Prostate gland (tissue), 2 donors: ENCODE measurements around the gene MIA. TPM values are rescaled to one million over a fixed set of nuclear protein-coding genes. Genes with fewer than 3 reads are reported as not detected.
"Not testable (repeated sequence)": the region's sequence is repeated elsewhere in the genome, so short reads cannot be mapped to it uniquely, and the experiment has no call there.

Experiments
- DNase-seq: peaks from one replicate; pipeline ENCODE4 v3.0.0-alpha.2; 2019; ENCODE audit warnings: low spot score
- H3K27ac ChIP-seq, 2 donors: fragments of 200-600 bp; sonication (generic); 2 replicates each; pipeline ENCODE4 v1.5.1; 2017 to 2019
- H3K27me3 ChIP-seq: fragments of 200-600 bp; sonication (generic); replicated peaks from 2 replicates; pipeline ENCODE4 v1.5.1; 2019; ENCODE audit not compliant: insufficient read depth
- H3K36me3 ChIP-seq, 2 donors: fragments of 200-600 bp; sonication (generic); 1 replicate in 1 of 2; 2 replicates in 1 of 2; pipeline versions ENCODE4 v1.5.1 to v1.8.1; 2017 to 2019
- H3K4me1 ChIP-seq: fragments of 200-600 bp; sonication (generic); replicated peaks from 2 replicates; pipeline ENCODE4 v1.5.1; 2019
- H3K4me3 ChIP-seq, 2 donors: fragments of 200-600 bp; sonication (generic); 2 replicates each; pipeline ENCODE4 v1.5.1; 2017 to 2019
- H3K9me3 ChIP-seq: fragments of 200-600 bp; sonication (generic); 2 replicates; pipeline ENCODE4 v1.5.1; 2017
- CTCF ChIP-seq, 4 experiments: fragments of 200-600 bp in 2 of 4; fragments of 450-650 bp in 2 of 4; sonication (generic) in 2 of 4; IDR thresholded peaks; 1 replicate in 3 of 4; 2 replicates in 1 of 4; pipeline ENCODE4 v1.5.1; 2016 to 2019; ENCODE audit warnings: antibody characterized with exemption in 4 of 4, mild to moderate bottlenecking in 2 of 4, moderate library complexity in 2 of 4
- POLR2A ChIP-seq: fragments of 450-650 bp; IDR thresholded peaks from one replicate; pipeline ENCODE4 v1.6.1; 2016; ENCODE audit warnings: antibody characterized with exemption, mild to moderate bottlenecking
- POLR2AphosphoS5 ChIP-seq: sonication (generic); formaldehyde crosslinking; IDR thresholded peaks from one replicate; pipeline ENCODE4 v1.6.1; 2017; ENCODE audit warnings: antibody characterized with exemption
- WGBS: methylation state at CpG from one replicate; pipeline ENCODE4 v1.1.5; 2018; 5-methylcytosine and 5-hydroxymethylcytosine counted together
- intact Hi-C: fragments of 100-400 bp; cut with DNase I; formaldehyde crosslinking; loops from one replicate; pipeline ENCODE4 v1.14.2; 2022
- total RNA-seq, 2 donors: library from RNA; depleted of rRNA; stranded (reverse); fragments of >200 nt; gene quantifications; one replicate each; pipeline ENCODE4 v1.1.0, GENCODE V29; 2016

MIA gene
- total RNA-seq, 2 donors from 2014 or later, result 2.7 to 5.0 TPM

GRCh38 chr19:40778706-40779284 is 3.5 kb downstream of the MIA start:
- WGBS, result 10% methylated on average over 7 of the region's 7 CpGs
- intact Hi-C loops, result no loop called here
- TF ChIP-seq POLR2A, result no peak
- H3K4me3 ChIP-seq, result peak overlapping the region; percentile 74 to 79
- H3K9me3 ChIP-seq, result no peaks in the 10 kb centered on the region
- peak overlapping the region; percentile 96 to 98 for H3K27ac ChIP-seq
- H3K36me3 ChIP-seq, result no peaks in the 10 kb centered on the region
- H3K4me1 ChIP-seq, result no peaks in the 10 kb centered on the region
- no peaks in the 10 kb centered on the region for H3K27me3 ChIP-seq
- DNase-seq, result no peak

- no peaks in the 10 kb centered on the region for H3K4me1 ChIP-seq
- intact Hi-C loops, result no loop called here
- DNase-seq, result no peak
- no peaks in the 10 kb centered on the region for H3K27me3 ChIP-seq
- no peaks in the 10 kb centered on the region for H3K9me3 ChIP-seq
- H3K4me3 ChIP-seq, result no peak overlapping the region
- 97% methylated on average over 5 of the region's 5 CpGs for WGBS
- no peak for TF ChIP-seq CTCF (IDR thresholded peaks at IDR 0.05)
- no peak for TF ChIP-seq POLR2A
- TF ChIP-seq POLR2AphosphoS5, result no peak
- no peaks in the 10 kb centered on the region for H3K36me3 ChIP-seq
- no peak overlapping the region for H3K27ac ChIP-seq
Observed at GRCh38 chr19:40780582-40780981, 5.3 kb downstream of the MIA start.

GRCh38 chr19:40781140-40781539 is 5.8 kb downstream of the MIA start:
- intact Hi-C loops, result no loop called here
- TF ChIP-seq POLR2A (no peak), CTCF (IDR thresholded peaks at IDR 0.05) (no peak), POLR2AphosphoS5 (no peak)
- Histone ChIP-seq H3K27ac (no peak overlapping the region), H3K27me3 (no peaks in the 10 kb centered on the region), H3K4me1 (no peaks in the 10 kb centered on the region), H3K4me3 (no peak overlapping the region), H3K36me3 (no peaks in the 10 kb centered on the region), H3K9me3 (no peaks in the 10 kb centered on the region)
- 95% methylated on average over 7 of the region's 7 CpGs for WGBS
- DNase-seq, result no peak

GRCh38 chr19:40783711-40784110 is 8.4 kb downstream of the MIA start:
- Histone ChIP-seq H3K4me3 (no peak overlapping the region), H3K9me3 (no peaks in the 10 kb centered on the region), H3K27me3 (no peaks in the 10 kb centered on the region), H3K27ac (no peak overlapping the region), H3K36me3 (no peaks in the 10 kb centered on the region), H3K4me1 (no peaks in the 10 kb centered on the region)
- intact Hi-C loops, result no loop called here
- WGBS, result 91% methylated on average over 11 of the region's 14 CpGs
- TF ChIP-seq POLR2AphosphoS5 (no peak), CTCF (IDR thresholded peaks at IDR 0.05) (no peak), POLR2A (no peak)
- DNase-seq, result no peak

GRCh38 chr19:40784146-40784545 is 8.8 kb downstream of the MIA start:
- H3K4me1 ChIP-seq, intact Hi-C loops, H3K9me3 ChIP-seq, H3K27ac ChIP-seq, H3K4me3 ChIP-seq, H3K36me3 ChIP-seq, H3K27me3 ChIP-seq, DNase-seq: not testable (repeated sequence)
- WGBS, result 93% methylated on average over 2 of the region's 2 CpGs

- Histone ChIP-seq H3K4me3 (no peak overlapping the region), H3K36me3 (no peaks in the 10 kb centered on the region), H3K9me3 (no peaks in the 10 kb centered on the region), H3K4me1 (no peaks in the 10 kb centered on the region), H3K27me3 (no peaks in the 10 kb centered on the region), H3K27ac (no peak overlapping the region)
- intact Hi-C loops, result no loop called here
- DNase-seq, result no peak
- TF ChIP-seq POLR2A (no peak), CTCF (IDR thresholded peaks at IDR 0.05) (no peak), POLR2AphosphoS5 (no peak)
- 80% methylated on average over 1 of the region's 1 CpG for WGBS
Observed at GRCh38 chr19:40785526-40785925, 10.2 kb downstream of the MIA start.
